Activated T-cell treated with anti-CD3 and anti-CD28 coated beads, Interleukin-2, amount 50 U/mL, for 4 hours (primary cell): ENCODE data around the gene NEDD4. TPM values are rescaled to one million over a fixed set of nuclear protein-coding genes. Genes with fewer than 3 reads are reported as not detected.
"Not testable (repeated sequence)": the region's sequence is repeated elsewhere in the genome, so short reads cannot be mapped to it uniquely, and the experiment has no call there.

Experiments
- ATAC-seq, 2 donors: fragments of 200-7000 bp; cut with Tn5 transposase; one replicate each; pipeline ENCODE4 v1.10.0; 2021
- DNase-seq: peaks from one replicate; pipeline ENCODE4 v3.0.0-alpha.2; 2020
- H3K27me3 Mint-ChIP-seq: one replicate; pipeline ENCODE4 v1.8.0; 2021; ENCODE audit warnings: low read depth, mixed read lengths
- H3K36me3 Mint-ChIP-seq: one replicate; pipeline ENCODE4 v1.8.0; 2022; ENCODE audit warnings: mixed read lengths; ENCODE audit not compliant: insufficient read depth
- H3K4me1 Mint-ChIP-seq: one replicate; pipeline ENCODE4 v1.8.0; 2021; ENCODE audit warnings: low read depth, mixed read lengths
- H3K4me3 Mint-ChIP-seq: one replicate; pipeline ENCODE4 v1.8.0; 2021; ENCODE audit warnings: mild to moderate bottlenecking, moderate library complexity, mixed read lengths
- H3K9me3 Mint-ChIP-seq: one replicate; pipeline ENCODE4 v1.8.0; 2021; ENCODE audit warnings: mixed read lengths
- total RNA-seq, 3 donors: library from RNA; stranded (reverse); gene quantifications; one replicate each; pipeline ENCODE4 v1.2.1, GENCODE V29; 2021

The NEDD4 gene
- total RNA-seq, 3 donors from 2014 or later, result 4.5 to 9.4 (median 8.0) TPM

DNA sequence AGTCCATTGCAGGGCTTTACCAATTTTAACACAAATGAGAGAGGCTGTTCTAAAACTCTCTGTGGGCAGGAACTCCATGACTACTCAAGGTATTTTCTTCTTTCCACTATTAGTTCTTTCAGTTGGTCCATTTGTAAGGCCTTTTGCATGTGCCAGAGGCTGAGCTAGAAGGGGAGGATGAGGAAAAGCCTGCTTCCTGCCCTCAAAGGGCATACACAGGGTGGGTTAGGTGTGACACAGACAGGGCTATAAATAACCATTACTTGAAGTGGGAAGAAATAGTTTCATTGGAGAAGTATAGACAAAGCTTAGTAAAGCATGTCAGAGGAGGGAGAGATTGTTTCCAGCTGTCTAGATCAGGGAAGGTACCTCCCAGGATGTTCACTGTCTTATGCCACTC, 198.4 kb downstream of the NEDD4 start:
- ATAC-seq (no peak), DNase-seq (no peak)
- Mint-ChIP-seq H3K4me3 (no peak overlapping the region), H3K9me3 (peaks cover 8% of the 10 kb centered on the region), H3K36me3 (no peaks in the 10 kb centered on the region), H3K27me3 (peaks cover 27% of the 10 kb centered on the region), H3K4me1 (no peaks in the 10 kb centered on the region)

DNA sequence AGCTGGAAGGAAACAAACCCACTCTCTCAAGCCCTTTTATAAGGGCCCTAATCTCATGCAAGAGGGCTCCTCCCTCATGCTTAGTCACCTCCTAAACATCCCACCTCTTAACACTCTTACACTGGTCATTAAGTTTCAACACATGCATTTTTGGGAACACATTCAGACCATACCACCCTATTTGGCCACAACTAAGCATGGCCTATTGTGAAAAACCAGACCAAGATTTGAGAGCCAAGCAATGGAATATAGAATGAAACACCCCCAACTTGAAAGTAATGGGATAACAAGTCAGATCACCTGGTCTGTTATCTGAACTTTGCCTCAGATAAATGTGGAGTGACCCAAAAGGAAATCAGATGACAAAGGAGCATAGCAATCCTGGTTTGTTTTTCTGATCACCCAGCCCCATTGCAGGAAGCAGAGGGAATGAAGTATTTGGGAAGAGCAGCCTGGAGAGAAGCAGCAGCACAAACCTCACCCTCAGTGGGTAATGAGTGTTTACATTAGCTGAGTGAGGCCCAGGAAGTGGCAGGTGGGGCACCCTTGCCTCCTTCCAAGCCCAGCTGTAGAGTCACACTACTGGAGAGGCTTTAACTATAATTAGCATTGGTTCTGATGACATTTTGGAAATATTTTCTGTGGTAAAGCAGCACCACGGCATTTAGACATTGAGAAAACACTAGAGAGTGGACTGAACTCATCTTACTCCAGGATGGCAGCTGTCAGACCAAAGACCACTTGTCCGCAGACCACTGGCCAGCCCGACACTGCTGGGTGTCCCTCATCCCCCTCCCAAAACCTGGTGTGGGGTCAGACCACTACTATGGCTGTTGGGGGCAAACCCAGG, 201.6 kb downstream of the NEDD4 start:
- no peak overlapping the region for H3K4me3 Mint-ChIP-seq
- H3K27me3 Mint-ChIP-seq, result peaks cover 19% of the 10 kb centered on the region
- no peaks in the 10 kb centered on the region for H3K4me1 Mint-ChIP-seq
- peaks cover 8% of the 10 kb centered on the region for H3K9me3 Mint-ChIP-seq
- H3K36me3 Mint-ChIP-seq, result no peaks in the 10 kb centered on the region
- DNase-seq (no peak), ATAC-seq (no peak)

DNA sequence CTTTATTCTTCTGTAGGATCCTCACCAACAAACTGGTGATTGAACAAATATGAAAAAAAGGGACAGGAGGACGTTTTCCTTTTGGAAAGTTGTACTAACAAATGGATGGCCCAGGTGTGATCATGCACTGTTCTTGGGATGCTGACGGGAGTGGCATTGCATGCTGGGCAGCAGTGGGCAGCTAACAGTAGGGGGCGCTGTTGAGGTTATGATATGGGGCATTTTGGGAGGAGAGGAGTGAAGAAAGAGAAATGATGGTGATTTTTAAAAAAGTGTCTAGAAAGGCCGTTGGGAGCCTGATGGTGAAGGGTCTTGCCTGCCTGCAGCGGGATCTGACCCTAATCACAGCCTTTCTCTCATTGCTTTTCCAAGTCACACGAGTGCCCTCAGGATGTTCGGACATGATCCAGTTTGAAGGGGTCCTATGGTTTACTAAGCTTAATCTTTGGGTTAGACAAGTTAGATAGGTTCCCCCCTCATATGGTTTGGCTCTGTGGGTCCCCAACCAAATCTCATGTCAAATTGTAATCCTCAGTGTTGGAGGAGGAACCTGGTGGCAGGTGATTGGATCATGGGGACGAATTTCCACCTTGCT, 204.2 kb downstream of the NEDD4 start:
- H3K27me3 Mint-ChIP-seq, result peaks cover 18% of the 10 kb centered on the region
- H3K4me3 Mint-ChIP-seq, result no peak overlapping the region
- no peaks in the 10 kb centered on the region for H3K4me1 Mint-ChIP-seq
- H3K9me3 Mint-ChIP-seq, result peaks cover 8% of the 10 kb centered on the region
- peak; percentile 34 for DNase-seq
- no peak for ATAC-seq
- H3K36me3 Mint-ChIP-seq, result no peaks in the 10 kb centered on the region

DNA sequence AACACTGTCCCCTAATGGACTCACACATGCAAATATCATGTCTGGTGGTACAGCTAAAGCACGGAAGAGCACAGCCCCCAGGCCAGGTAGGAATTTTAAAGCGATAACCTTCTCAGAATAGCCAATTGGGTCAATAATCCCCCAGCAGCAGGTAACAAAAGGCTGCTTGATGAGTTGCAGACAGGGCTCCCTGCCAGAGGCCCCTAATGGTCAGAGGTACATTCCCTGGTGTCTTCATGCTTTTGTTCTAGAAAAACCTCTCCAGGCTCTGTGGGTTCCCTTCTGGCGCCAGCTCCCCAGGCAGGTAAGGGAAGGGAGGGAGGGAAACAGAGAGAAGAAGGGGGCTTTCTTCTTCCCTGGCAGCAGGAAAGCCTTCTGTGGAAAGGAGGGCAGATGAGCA, 207.1 kb downstream of the NEDD4 start:
- Mint-ChIP-seq H3K9me3 (no peaks in the 10 kb centered on the region), H3K4me3 (no peak overlapping the region), H3K4me1 (no peaks in the 10 kb centered on the region), H3K27me3 (peaks cover 20% of the 10 kb centered on the region), H3K36me3 (no peaks in the 10 kb centered on the region)
- no peak for DNase-seq
- no peak for ATAC-seq

- DNase-seq, ATAC-seq, H3K4me1 Mint-ChIP-seq, H3K9me3 Mint-ChIP-seq, H3K4me3 Mint-ChIP-seq, H3K36me3 Mint-ChIP-seq: not testable (repeated sequence)
- peaks cover 17% of the 10 kb centered on the region for H3K27me3 Mint-ChIP-seq
Measured at GRCh38 chr15:55785593-55785992, 207.8 kb downstream of the NEDD4 start.

DNA sequence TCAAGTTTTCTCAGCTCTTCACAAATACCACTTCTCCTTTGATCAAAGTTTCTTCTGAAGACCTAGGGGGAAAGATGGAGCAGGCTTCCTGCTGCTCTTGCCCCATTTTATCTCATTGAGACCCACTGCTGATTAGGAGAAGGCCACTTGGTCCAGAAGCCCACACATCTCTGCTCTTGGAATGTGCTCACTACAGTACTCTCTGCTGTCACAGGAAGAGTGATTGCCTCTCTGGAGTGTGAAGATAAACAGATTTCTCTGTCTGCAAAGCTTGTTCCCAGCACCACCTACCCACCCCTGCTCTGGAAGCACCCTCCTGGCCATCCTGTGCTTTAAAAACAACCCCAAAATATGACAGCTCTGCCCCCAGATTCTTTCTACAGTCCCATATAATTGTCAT, 209.1 kb downstream of the NEDD4 start:
- no peaks in the 10 kb centered on the region for H3K9me3 Mint-ChIP-seq
- H3K4me3 Mint-ChIP-seq, result no peak overlapping the region
- H3K36me3 Mint-ChIP-seq, result no peaks in the 10 kb centered on the region
- H3K27me3 Mint-ChIP-seq, result peaks cover 22% of the 10 kb centered on the region
- ATAC-seq (no peak), DNase-seq (no peak)
- no peaks in the 10 kb centered on the region for H3K4me1 Mint-ChIP-seq

GRCh38 chr15:55782901-55783300, 210.5 kb downstream of the NEDD4 start:
- Mint-ChIP-seq H3K4me3 (no peak overlapping the region), H3K9me3 (no peaks in the 10 kb centered on the region), H3K27me3 (peaks cover 24% of the 10 kb centered on the region), H3K4me1 (no peaks in the 10 kb centered on the region), H3K36me3 (no peaks in the 10 kb centered on the region)
- DNase-seq, result no peak
- ATAC-seq, result no peak

DNA sequence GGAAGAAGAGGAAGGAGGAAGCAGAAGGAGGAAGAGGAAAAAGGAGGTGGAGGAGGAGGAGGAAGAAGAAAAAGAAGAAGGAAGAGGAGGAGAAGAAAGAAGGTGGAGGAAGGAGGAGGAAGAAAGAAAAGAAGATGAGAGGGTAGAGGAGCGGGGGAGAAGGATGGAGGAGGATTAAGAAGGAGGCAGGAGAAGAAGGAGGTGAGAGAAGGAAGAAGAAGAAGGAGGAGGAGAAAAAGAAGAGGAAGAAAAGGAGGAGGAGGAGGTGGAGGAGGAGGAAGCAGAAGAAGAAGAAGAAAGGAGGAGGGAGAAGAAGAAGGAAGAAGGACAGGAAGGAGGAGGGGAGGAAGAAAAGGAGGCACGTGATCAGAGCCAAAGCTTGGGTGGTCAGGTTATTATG, 213.1 kb downstream of the NEDD4 start:
- ATAC-seq, result no peak
- peaks cover 17% of the 10 kb centered on the region for H3K27me3 Mint-ChIP-seq

DNA sequence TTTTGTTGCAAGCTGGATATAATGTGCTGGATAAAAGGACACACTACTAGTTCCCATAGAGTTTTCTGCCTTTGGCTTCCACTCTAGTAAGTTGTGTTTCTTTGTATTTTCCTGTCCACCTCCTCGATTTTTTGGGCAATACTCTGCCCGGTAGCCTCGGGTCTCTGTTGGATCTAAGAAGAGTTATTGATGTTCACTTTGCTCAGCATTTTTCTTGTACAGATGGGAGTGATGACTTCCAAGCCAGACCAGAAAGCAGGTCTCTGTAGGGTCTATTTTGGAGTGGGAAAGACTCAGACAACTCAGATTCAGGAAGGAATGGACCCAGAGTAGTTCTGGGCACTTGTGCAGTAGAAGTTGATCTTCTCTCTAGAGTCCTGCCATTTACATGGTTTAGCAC, 214.5 kb downstream of the NEDD4 start:
- Mint-ChIP-seq H3K36me3 (no peaks in the 10 kb centered on the region), H3K4me1 (no peaks in the 10 kb centered on the region), H3K9me3 (no peaks in the 10 kb centered on the region), H3K27me3 (peaks cover 15% of the 10 kb centered on the region), H3K4me3 (no peak overlapping the region)
- DNase-seq (no peak), ATAC-seq (no peak)

More for the DNA sequence above, 213.1 kb downstream of the NEDD4 start:
- H3K36me3 Mint-ChIP-seq, result no peaks in the 10 kb centered on the region
- no peak overlapping the region for H3K4me3 Mint-ChIP-seq
- no peaks in the 10 kb centered on the region for H3K9me3 Mint-ChIP-seq
- no peaks in the 10 kb centered on the region for H3K4me1 Mint-ChIP-seq
- no peak for DNase-seq
